ENCODE data around the gene EXOC3L4. TPM values are rescaled to one million over a fixed set of nuclear protein-coding genes. Genes with fewer than 3 reads are reported as not detected.

EXOC3L4 gene
- total RNA-seq, 2 donors from 2014 or later: 0.27 to 2.0 TPM

DNA sequence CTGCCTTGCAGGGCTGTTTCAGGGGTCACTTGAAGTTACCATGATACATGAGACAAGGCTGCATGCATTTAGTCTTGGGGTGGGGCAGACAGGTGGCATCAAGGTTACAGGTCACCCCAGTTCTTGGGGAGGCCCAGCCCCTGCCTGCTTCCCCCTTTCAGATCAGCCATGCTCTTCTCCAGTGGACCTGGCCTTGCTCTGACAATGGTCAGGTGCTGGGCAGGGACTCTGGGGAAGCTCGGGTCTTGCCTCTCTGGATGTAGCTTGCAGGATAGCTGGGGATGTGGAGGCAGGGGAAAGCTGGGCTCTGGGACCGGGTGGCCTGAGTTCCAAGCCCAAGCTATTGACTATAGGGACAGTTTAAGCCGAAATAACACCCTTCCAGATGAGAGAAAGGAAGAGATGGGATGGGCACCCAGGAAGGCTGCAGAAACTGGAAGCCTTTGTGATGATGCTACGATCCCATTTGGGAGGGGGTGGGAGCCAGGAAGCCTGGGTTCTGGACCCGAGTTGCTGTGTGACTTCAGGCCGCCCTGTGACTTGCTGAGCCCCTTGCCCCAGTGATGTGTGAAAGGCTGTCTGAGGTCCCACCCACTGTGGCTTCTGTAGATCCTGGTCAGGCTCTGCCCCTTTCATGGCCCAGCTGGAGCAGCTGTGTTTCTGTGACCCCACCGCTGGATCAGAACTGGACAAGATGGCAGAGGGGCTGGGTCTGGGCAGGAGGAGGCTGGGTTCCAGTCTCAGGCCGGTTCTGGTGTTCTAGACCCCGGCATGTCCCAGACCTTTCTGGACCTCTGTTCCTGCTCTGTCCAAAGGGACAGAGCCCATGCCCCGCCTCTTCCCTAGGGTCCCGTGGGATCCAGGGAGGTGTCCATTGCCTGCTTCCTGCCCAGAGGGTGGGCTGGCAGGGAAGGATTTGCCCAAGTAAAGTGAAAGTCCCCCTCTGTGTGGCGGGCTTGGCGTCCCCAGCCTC lies 30.9 kb downstream of the EXOC3L4 start:
- no peak for DNase-seq (ENCODE audit: low spot score)
- Histone ChIP-seq H3K27me3 (replicated peaks; ENCODE audit: insufficient read depth) (no peaks in the 10 kb centered on the region), H3K36me3 (no peaks in the 10 kb centered on the region), H3K27ac (no peak overlapping the region), H3K4me1 (replicated peaks) (peaks cover 18% of the 10 kb centered on the region), H3K4me3 (no peak overlapping the region), H3K9me3 (no peaks in the 10 kb centered on the region)
- 94% methylated on average over 13 of the region's 13 CpGs for WGBS
- intact Hi-C loops (cut with DNase I): no loop called here
- TF ChIP-seq POLR2AphosphoS5 (IDR thresholded peaks at IDR 0.05) (no peak), POLR2A (IDR thresholded peaks at IDR 0.05) (no peak)
- TF ChIP-seq, protein P1, sequence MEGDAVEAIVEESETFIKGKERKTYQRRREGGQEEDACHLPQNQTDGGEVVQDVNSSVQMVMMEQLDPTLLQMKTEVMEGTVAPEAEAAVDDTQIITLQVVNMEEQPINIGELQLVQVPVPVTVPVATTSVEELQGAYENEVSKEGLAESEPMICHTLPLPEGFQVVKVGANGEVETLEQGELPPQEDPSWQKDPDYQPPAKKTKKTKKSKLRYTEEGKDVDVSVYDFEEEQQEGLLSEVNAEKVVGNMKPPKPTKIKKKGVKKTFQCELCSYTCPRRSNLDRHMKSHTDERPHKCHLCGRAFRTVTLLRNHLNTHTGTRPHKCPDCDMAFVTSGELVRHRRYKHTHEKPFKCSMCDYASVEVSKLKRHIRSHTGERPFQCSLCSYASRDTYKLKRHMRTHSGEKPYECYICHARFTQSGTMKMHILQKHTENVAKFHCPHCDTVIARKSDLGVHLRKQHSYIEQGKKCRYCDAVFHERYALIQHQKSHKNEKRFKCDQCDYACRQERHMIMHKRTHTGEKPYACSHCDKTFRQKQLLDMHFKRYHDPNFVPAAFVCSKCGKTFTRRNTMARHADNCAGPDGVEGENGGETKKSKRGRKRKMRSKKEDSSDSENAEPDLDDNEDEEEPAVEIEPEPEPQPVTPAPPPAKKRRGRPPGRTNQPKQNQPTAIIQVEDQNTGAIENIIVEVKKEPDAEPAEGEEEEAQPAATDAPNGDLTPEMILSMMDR (IDR thresholded peaks at IDR 0.05): no peak

DNA sequence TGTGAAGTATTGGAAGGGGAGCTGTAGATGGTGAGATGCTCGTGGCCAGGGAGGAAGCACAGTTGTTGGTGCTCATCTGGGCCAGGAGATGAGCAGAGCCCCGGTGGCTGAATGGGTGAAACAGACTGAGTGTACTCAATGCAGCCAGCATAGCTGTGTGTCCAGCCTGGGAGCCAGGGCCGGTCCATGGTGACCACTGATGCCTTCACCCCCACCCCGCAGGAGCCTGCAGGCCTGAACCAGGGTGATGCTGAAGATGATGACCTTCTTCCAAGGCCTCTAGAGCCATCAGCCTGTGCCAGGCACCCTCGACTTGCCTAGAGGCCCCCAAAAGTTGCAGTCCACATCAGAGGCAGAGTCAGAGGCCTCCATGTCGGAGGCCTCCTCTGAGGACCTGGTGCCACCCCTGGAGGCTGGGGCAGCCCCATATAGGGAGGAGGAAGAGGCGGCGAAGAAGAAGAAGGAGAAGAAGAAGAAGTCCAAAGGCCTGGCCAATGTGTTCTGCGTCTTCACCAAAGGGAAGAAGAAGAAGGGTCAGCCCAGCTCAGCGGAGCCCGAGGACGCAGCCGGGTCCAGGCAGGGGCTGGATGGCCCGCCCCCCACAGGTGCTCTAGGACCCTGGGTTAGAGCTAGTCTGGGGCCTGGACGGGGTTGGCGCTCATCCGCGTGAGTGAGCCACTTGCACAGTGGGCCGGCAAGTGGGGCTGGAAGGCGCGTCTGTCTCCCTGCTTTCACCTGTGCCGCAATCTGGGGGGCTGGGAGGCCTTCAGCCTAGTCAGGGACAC lies 31.8 kb downstream of the EXOC3L4 start:
- Histone ChIP-seq H3K4me1 (replicated peaks) (peaks cover 18% of the 10 kb centered on the region), H3K4me3 (peak overlapping the region in 1 of 2 donors; percentile 26), H3K9me3 (no peaks in the 10 kb centered on the region), H3K27ac (peak overlapping the region in 1 of 2 donors; percentile 51), H3K27me3 (replicated peaks; ENCODE audit: insufficient read depth) (no peaks in the 10 kb centered on the region), H3K36me3 (no peaks in the 10 kb centered on the region)
- TF ChIP-seq, protein P1 (IDR thresholded peaks at IDR 0.05): no peak
- TF ChIP-seq POLR2A (IDR thresholded peaks at IDR 0.05): no peak
- no peak for TF ChIP-seq POLR2AphosphoS5 (IDR thresholded peaks at IDR 0.05)
- intact Hi-C loops (cut with DNase I): no loop called here
- no peak for DNase-seq (ENCODE audit: low spot score)
- 70% methylated on average over 22 of the region's 22 CpGs for whole genome bisulfite sequencing

DNA sequence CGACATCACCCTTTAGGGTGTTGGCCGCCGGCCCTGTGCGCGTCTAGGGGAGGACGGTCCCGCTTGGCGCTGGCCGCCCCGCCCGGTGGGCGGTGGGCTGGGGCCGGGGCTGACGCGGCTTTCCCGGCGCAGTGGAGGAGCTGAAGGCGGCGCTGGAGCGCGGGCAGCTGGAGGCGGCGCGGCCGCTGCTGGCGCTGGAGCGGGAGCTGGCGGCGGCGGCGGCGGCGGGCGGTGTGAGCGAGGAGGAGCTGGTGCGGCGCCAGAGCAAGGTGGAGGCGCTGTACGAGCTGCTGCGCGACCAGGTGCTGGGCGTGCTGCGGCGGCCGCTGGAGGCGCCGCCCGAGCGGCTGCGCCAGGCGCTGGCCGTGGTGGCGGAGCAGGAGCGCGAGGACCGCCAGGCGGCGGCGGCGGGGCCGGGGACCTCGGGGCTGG lies 32.4 kb downstream of the EXOC3L4 start:
- H3K9me3 ChIP-seq: no peaks in the 10 kb centered on the region
- peak; percentile 76 for DNase-seq (ENCODE audit: low spot score)
- peak overlapping the region in 1 of 2 donors; percentile 26 for H3K4me3 ChIP-seq
- H3K27me3 ChIP-seq (replicated peaks; ENCODE audit: insufficient read depth): no peaks in the 10 kb centered on the region
- H3K36me3 ChIP-seq: no peaks in the 10 kb centered on the region
- H3K27ac ChIP-seq: peak overlapping the region in 1 of 2 donors; percentile 51
- TF ChIP-seq, protein P1 (IDR thresholded peaks at IDR 0.05): peak in 3 of 4 experiments; percentile 9 to 53 (median 47)
- TF ChIP-seq POLR2A (IDR thresholded peaks at IDR 0.05) (no peak), POLR2AphosphoS5 (IDR thresholded peaks at IDR 0.05) (no peak)
- 33% methylated on average over 52 of the region's 62 CpGs for WGBS
- intact Hi-C loops (cut with DNase I): no loop called here
- peaks cover 18% of the 10 kb centered on the region for H3K4me1 ChIP-seq (replicated peaks)

DNA sequence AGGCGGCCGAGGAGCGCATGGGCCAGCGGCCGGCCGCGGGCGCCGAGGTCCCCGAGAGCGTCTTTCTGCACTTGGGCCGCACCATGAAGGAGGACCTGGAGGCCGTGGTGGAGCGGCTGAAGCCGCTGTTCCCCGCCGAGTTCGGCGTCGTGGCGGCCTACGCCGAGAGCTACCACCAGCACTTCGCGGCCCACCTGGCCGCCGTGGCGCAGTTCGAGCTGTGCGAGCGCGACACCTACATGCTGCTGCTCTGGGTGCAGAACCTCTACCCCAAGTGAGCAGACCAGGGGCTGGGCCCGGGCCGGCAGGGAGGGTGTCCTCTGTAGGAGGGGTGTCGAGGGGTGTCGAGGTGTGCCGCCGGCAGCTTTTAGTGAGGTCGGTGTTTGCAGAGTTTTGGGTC lies 32.8 kb downstream of the EXOC3L4 start:
- no peaks in the 10 kb centered on the region for H3K36me3 ChIP-seq
- no peaks in the 10 kb centered on the region for H3K9me3 ChIP-seq
- H3K4me3 ChIP-seq: no peak overlapping the region
- TF ChIP-seq POLR2A (IDR thresholded peaks at IDR 0.05) (no peak), POLR2AphosphoS5 (IDR thresholded peaks at IDR 0.05) (no peak)
- TF ChIP-seq, protein P1 (IDR thresholded peaks at IDR 0.05): no peak
- H3K27me3 ChIP-seq (replicated peaks; ENCODE audit: insufficient read depth): no peaks in the 10 kb centered on the region
- intact Hi-C loops (cut with DNase I): no loop called here
- DNase-seq (ENCODE audit: low spot score): no peak
- H3K4me1 ChIP-seq (replicated peaks): peaks cover 15% of the 10 kb centered on the region
- H3K27ac ChIP-seq: no peak overlapping the region
- whole genome bisulfite sequencing: 64% methylated on average over 19 of the region's 39 CpGs

Measured in prostate gland (tissue), 2 donors.